SK-N-MC (cell line): ENCODE data around the gene GNA14.
"Not testable (repeated sequence)": the region's sequence is repeated elsewhere in the genome, so short reads cannot be mapped to it uniquely, and the experiment has no call there.

Experiments
- EZH2 ChIP-seq: fragments of 200-600 bp; sonication (generic); IDR thresholded peaks from one replicate; pipeline ENCODE4 v1.6.1; 2017; ENCODE audit warnings: antibody characterized with exemption
- POLR2AphosphoS5 ChIP-seq: IDR thresholded peaks from 2 replicates; pipeline ENCODE4 v1.6.1; 2012; ENCODE audit warnings: mild to moderate bottlenecking, low read depth, low read length, borderline replicate concordance

GRCh38 chr9:77408521-77408920 lies 239.6 kb downstream of the GNA14 start:
- TF ChIP-seq POLR2AphosphoS5, EZH2: not testable (repeated sequence)
